Measurements from ENCODE around the gene RAPGEF3.

DNA sequence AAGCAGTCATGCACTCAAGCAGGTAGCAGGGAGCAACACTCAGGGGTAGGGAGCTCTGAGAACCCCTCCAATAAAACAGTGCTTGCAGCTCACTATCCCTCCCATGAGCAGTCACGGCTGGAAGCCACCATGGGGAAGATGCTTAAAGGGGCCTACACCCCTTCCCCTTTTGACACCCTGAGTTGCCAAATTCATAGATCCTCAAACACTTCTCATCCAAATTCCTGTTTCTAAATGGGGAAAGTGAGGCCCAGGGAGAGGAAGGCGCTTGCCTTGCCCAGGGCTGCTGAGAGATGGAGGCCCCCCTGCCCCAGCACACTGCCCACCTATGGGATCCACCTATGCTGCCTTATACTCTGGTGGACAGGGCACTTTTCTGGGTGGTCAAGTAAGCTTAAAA is 26.2 kb downstream of the RAPGEF3 start:
- TF ChIP-seq, protein P1, sequence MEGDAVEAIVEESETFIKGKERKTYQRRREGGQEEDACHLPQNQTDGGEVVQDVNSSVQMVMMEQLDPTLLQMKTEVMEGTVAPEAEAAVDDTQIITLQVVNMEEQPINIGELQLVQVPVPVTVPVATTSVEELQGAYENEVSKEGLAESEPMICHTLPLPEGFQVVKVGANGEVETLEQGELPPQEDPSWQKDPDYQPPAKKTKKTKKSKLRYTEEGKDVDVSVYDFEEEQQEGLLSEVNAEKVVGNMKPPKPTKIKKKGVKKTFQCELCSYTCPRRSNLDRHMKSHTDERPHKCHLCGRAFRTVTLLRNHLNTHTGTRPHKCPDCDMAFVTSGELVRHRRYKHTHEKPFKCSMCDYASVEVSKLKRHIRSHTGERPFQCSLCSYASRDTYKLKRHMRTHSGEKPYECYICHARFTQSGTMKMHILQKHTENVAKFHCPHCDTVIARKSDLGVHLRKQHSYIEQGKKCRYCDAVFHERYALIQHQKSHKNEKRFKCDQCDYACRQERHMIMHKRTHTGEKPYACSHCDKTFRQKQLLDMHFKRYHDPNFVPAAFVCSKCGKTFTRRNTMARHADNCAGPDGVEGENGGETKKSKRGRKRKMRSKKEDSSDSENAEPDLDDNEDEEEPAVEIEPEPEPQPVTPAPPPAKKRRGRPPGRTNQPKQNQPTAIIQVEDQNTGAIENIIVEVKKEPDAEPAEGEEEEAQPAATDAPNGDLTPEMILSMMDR (IDR thresholded peaks at IDR 0.05; ENCODE audit: insufficient read depth, low read length): no peak
- TF ChIP-seq SPI1 (IDR thresholded peaks at IDR 0.05; ENCODE audit: borderline replicate concordance, low read depth): peak; percentile 96
- no peak for TF ChIP-seq POLR2AphosphoS5 (IDR thresholded peaks at IDR 0.05; ENCODE audit: low read depth)
- TF ChIP-seq, protein P2, sequence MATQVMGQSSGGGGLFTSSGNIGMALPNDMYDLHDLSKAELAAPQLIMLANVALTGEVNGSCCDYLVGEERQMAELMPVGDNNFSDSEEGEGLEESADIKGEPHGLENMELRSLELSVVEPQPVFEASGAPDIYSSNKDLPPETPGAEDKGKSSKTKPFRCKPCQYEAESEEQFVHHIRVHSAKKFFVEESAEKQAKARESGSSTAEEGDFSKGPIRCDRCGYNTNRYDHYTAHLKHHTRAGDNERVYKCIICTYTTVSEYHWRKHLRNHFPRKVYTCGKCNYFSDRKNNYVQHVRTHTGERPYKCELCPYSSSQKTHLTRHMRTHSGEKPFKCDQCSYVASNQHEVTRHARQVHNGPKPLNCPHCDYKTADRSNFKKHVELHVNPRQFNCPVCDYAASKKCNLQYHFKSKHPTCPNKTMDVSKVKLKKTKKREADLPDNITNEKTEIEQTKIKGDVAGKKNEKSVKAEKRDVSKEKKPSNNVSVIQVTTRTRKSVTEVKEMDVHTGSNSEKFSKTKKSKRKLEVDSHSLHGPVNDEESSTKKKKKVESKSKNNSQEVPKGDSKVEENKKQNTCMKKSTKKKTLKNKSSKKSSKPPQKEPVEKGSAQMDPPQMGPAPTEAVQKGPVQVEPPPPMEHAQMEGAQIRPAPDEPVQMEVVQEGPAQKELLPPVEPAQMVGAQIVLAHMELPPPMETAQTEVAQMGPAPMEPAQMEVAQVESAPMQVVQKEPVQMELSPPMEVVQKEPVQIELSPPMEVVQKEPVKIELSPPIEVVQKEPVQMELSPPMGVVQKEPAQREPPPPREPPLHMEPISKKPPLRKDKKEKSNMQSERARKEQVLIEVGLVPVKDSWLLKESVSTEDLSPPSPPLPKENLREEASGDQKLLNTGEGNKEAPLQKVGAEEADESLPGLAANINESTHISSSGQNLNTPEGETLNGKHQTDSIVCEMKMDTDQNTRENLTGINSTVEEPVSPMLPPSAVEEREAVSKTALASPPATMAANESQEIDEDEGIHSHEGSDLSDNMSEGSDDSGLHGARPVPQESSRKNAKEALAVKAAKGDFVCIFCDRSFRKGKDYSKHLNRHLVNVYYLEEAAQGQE (IDR thresholded peaks at IDR 0.05; ENCODE audit: insufficient replicate concordance, low read depth): no peak
- no peak for TF ChIP-seq GABPA (IDR thresholded peaks at IDR 0.05; ENCODE audit: low read depth)

Data from HL-60 (cell line).